Activated naive CD8-positive, alpha-beta T cell treated with anti-CD3 and anti-CD28 coated beads for 36 hours (primary cell): Measurements from ENCODE around the gene USF2. TPM values are rescaled to one million over a fixed set of nuclear protein-coding genes. Genes with fewer than 3 reads are reported as not detected.
"Not testable (repeated sequence)": the region's sequence is repeated elsewhere in the genome, so short reads cannot be mapped to it uniquely, and the experiment has no call there.

Experiments
- DNase-seq: peaks from one replicate; pipeline ENCODE4 v3.0.0; 2021
- H3K27ac Mint-ChIP-seq: one replicate; pipeline ENCODE4 v1.8.0; 2022; ENCODE audit warnings: mild to moderate bottlenecking, moderate library complexity, mixed read lengths
- H3K27me3 Mint-ChIP-seq: one replicate; pipeline ENCODE4 v1.8.0; 2022; ENCODE audit warnings: mild to moderate bottlenecking, mixed read lengths
- H3K36me3 Mint-ChIP-seq: one replicate; pipeline ENCODE4 v1.8.0; 2021; ENCODE audit warnings: mild to moderate bottlenecking, mixed read lengths
- H3K4me1 Mint-ChIP-seq: one replicate; pipeline ENCODE4 v1.8.0; 2021; ENCODE audit warnings: mixed read lengths
- H3K4me3 Mint-ChIP-seq: one replicate; pipeline ENCODE4 v1.8.0; 2022; ENCODE audit warnings: mild to moderate bottlenecking, moderate library complexity, mixed read lengths
- H3K9me3 Mint-ChIP-seq: one replicate; pipeline ENCODE4 v1.8.0; 2022; ENCODE audit warnings: mixed read lengths
- total RNA-seq, 2 experiments: library from RNA; stranded (reverse); gene quantifications; one replicate each; pipeline ENCODE4 v1.2.3, GENCODE V29; 2021

The USF2 gene
- total RNA-seq, 2 experiments from 2014 or later, result 105 to 109 TPM

DNA sequence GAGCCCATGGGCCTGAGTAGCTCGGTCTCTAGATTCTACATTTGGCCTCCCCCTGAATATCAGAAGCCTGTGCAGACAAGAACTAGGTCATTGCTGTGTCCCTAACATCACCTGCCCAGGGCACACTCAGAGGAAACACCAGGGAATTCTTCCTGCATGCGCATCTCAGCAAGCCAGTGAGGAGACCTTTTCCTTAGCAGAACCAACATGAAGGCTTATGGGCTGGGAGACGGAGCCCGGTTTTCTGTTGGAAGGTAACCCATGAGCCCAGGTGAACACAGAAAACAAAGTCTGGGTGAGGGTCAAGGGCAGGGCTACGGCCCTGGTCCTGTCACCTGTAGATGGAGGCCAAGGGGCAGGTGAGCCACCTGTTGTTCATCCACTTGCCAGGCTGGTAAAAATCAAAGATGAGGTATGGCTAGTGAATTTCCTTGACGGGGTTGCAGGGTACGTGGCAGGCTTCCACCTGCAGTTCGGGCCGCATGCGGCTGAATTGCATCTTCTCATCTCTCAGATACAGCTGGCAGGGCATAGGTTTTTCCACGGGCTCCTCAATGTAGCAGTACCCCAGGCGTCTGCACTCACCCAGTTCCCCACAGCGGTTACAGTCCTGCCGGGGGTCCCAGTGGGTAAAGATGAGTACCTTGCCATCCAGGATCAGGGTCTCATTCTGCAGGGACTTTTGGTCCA, 36.7 kb upstream of the USF2 start:
- peaks cover 5% of the 10 kb centered on the region for H3K4me1 Mint-ChIP-seq
- no peaks in the 10 kb centered on the region for H3K27me3 Mint-ChIP-seq
- no peaks in the 10 kb centered on the region for H3K9me3 Mint-ChIP-seq
- no peak overlapping the region for H3K27ac Mint-ChIP-seq
- H3K36me3 Mint-ChIP-seq, result no peaks in the 10 kb centered on the region
- no peak overlapping the region for H3K4me3 Mint-ChIP-seq
- DNase-seq, result no peak

GRCh38 chr19:35232912-35233311, 35.9 kb upstream of the USF2 start:
- no peak for DNase-seq
- Mint-ChIP-seq H3K27ac (no peak overlapping the region), H3K36me3 (no peaks in the 10 kb centered on the region), H3K9me3 (no peaks in the 10 kb centered on the region), H3K4me3 (no peak overlapping the region), H3K4me1 (peaks cover 5% of the 10 kb centered on the region), H3K27me3 (no peaks in the 10 kb centered on the region)

- H3K27ac Mint-ChIP-seq, result no peak overlapping the region
- no peaks in the 10 kb centered on the region for H3K27me3 Mint-ChIP-seq
- H3K4me1 Mint-ChIP-seq, result peaks cover 18% of the 10 kb centered on the region
- peaks cover 17% of the 10 kb centered on the region for H3K36me3 Mint-ChIP-seq
- H3K9me3 Mint-ChIP-seq, result peaks cover 21% of the 10 kb centered on the region
- DNase-seq, result no peak
- H3K4me3 Mint-ChIP-seq, result no peak overlapping the region
Measured at GRCh38 chr19:35236638-35237400, 31.9 kb upstream of the USF2 start.

DNA sequence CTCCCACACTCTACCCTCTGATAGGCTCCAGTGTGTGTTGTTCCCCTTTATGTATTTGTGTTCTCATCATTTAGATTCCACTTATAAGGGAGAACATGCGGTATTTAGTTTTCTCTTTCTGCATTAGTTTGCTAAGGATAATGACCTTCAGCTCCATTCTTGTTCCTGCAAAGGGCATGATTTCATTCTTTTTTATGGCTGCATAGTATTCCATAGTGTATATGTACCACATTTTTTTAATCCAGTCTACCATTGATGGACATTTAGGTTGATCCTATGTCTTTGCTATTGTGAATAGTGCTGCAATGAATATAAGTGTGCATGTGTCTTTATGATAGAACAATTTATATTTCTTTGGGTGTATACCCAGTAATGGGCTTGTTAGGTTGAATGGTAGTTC, 29.2 kb upstream of the USF2 start:
- Mint-ChIP-seq H3K4me1 (peaks cover 15% of the 10 kb centered on the region), H3K9me3 (peaks cover 33% of the 10 kb centered on the region), H3K36me3 (peaks cover 25% of the 10 kb centered on the region)
- H3K27ac Mint-ChIP-seq, H3K4me3 Mint-ChIP-seq, DNase-seq, H3K27me3 Mint-ChIP-seq: not testable (repeated sequence)

- Mint-ChIP-seq H3K4me3 (peak overlapping the region; percentile 33), H3K4me1 (peaks cover 14% of the 10 kb centered on the region), H3K27ac (peak overlapping the region; percentile 59), H3K9me3 (peaks cover 37% of the 10 kb centered on the region), H3K36me3 (peaks cover 28% of the 10 kb centered on the region), H3K27me3 (no peaks in the 10 kb centered on the region)
- DNase-seq, result no peak
Measured at GRCh38 chr19:35240327-35240726, 28.4 kb upstream of the USF2 start.

GRCh38 chr19:35241417-35241816, 27.3 kb upstream of the USF2 start:
- no peak overlapping the region for H3K27ac Mint-ChIP-seq
- no peak overlapping the region for H3K4me3 Mint-ChIP-seq
- peaks cover 28% of the 10 kb centered on the region for H3K36me3 Mint-ChIP-seq
- H3K27me3 Mint-ChIP-seq, result no peaks in the 10 kb centered on the region
- no peak for DNase-seq
- H3K4me1 Mint-ChIP-seq, result peaks cover 14% of the 10 kb centered on the region
- peaks cover 43% of the 10 kb centered on the region for H3K9me3 Mint-ChIP-seq

DNA sequence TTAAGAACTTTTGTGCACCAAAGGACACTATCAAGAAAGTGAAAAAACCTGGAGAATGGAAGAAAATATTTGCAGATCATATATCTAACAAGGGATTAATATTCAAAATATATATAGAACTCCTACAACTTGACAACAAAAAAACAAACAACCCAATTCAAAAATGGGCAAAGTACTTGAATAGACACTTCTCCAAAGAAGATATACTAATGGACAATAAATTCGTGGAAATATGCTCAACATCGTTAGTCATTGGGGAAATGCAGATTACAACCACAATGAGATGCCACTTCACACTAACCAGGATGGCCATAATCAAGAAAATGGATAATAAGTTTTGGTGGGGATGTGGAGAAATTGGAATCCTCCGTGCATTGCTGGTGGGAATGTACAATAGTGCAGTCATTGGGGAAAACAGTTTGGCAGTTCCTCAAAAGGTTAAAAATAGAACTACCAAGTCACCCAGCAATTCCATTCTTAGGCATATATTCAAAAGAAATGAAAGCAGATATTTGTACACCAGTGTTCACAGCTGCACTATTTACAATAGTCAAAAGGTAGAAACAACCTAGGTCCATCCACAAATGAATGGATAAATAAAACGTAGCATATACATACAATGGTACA, 22.2 kb upstream of the USF2 start:
- Mint-ChIP-seq H3K36me3 (peaks cover 32% of the 10 kb centered on the region), H3K4me3 (no peak overlapping the region), H3K4me1 (peaks cover 33% of the 10 kb centered on the region), H3K9me3 (peaks cover 25% of the 10 kb centered on the region), H3K27ac (no peak overlapping the region), H3K27me3 (no peaks in the 10 kb centered on the region)
- no peak for DNase-seq

- Mint-ChIP-seq H3K27me3 (no peaks in the 10 kb centered on the region), H3K36me3 (peaks cover 30% of the 10 kb centered on the region), H3K27ac (peak overlapping the region; percentile 93), H3K4me1 (peaks cover 33% of the 10 kb centered on the region), H3K4me3 (peak overlapping the region; percentile 95), H3K9me3 (peaks cover 21% of the 10 kb centered on the region)
- DNase-seq, result peak; percentile 71
Measured at GRCh38 chr19:35247526-35248309, 21.0 kb upstream of the USF2 start.

- Mint-ChIP-seq H3K4me3 (peak within 1 kb of the TSS; percentile 95), H3K27ac (peak within 1 kb of the TSS; percentile 93), H3K9me3 (peaks cover 19% of the 10 kb centered on the region), H3K27me3 (no peaks in the 10 kb centered on the region), H3K36me3 (peaks cover 30% of the 10 kb centered on the region), H3K4me1 (peaks cover 35% of the 10 kb centered on the region)
- peak; percentile 84 for DNase-seq
Measured at GRCh38 chr19:35248310-35249145, 20.2 kb upstream of the USF2 start, which contains the start of gene LSR. Gene LSR, plus strand, starts transcription at chr19:35249002. Its CDS starts 21 bp downstream, at chr19:35249023.

DNA sequence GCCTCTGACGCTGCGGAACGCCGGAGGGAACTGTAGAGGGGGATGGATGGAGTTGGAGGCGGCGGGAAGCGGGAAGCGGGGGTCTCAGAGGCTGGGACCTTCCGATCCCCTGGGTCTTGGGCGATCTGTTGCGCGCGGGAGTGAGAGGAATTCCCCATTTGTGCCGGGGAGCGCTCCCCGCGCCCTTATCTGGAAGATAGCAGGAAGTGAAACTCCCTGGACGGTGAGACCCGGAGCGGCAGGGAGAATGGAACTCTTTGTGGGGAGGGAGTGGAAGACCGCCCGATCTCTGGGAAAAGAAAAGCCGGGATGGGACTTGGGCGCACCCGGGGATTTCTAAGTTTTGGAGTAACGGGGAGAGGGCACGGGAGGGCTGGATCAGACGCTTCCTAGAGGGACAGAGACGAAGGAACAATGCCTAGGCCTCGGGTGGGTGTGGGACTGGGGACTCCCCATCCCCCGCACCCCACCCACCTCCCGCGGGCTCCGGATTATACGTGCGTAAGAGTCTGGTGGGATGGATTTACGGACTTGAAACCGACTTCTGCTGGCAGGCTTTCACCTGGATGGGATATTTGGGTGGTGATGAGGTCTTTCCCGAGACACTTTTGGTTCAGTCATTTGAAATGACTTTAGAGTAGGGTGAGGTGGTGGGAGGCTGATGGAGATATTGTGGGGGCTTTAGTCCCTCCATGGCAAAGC, 19.5 kb upstream of the USF2 start:
- peaks cover 14% of the 10 kb centered on the region for H3K9me3 Mint-ChIP-seq
- H3K36me3 Mint-ChIP-seq, result peaks cover 26% of the 10 kb centered on the region
- no peak for DNase-seq
- H3K4me1 Mint-ChIP-seq, result peaks cover 35% of the 10 kb centered on the region
- H3K27me3 Mint-ChIP-seq, result no peaks in the 10 kb centered on the region
- H3K4me3 Mint-ChIP-seq, result peak overlapping the region; percentile 95
- H3K27ac Mint-ChIP-seq, result peak overlapping the region; percentile 93

- Mint-ChIP-seq H3K4me1 (peaks cover 37% of the 10 kb centered on the region), H3K4me3 (peak overlapping the region; percentile 95), H3K27ac (peak overlapping the region; percentile 93), H3K9me3 (peaks cover 6% of the 10 kb centered on the region), H3K36me3 (peaks cover 29% of the 10 kb centered on the region), H3K27me3 (no peaks in the 10 kb centered on the region)
- DNase-seq, result no peak
Measured at GRCh38 chr19:35249848-35250711, 18.7 kb upstream of the USF2 start.

DNA sequence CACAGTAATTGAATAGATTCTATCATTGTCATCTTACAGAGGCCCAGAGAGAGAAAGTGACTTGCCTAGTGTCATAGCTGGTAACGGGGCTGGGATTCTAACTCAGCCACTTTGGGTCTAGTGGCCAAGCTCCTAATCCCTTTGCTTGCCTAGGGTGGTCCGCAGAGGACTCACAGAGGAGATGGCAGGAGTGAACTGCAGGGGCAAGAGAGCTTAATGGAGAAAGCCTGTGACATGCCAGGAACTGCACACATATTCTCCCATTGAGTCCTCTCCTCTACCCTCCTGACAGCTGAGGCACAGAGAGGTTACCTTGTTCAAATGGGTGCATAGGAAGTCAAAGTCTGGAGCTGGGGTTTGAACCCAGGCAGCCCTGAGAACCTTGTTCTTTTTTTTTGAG, 17.3 kb upstream of the USF2 start:
- Mint-ChIP-seq H3K4me3 (no peak overlapping the region), H3K27ac (no peak overlapping the region), H3K9me3 (peaks cover under 1% of the 10 kb centered on the region), H3K27me3 (no peaks in the 10 kb centered on the region), H3K36me3 (peaks cover 33% of the 10 kb centered on the region), H3K4me1 (peaks cover 39% of the 10 kb centered on the region)
- no peak for DNase-seq
